GM23338 (cell line): Measurements from ENCODE around the gene HIP1.

Experiments used
- CREB1 ChIP-seq: fragments of 250-450 bp; sonication (Bioruptor Pico); IDR thresholded peaks from 2 replicates; pipeline ENCODE4 v1.5.0; 2020; ENCODE audit warnings: low read depth, mild to moderate bottlenecking, moderate library complexity
- ETS1 ChIP-seq: IDR thresholded peaks from 2 replicates; pipeline ENCODE4 v1.6.1; 2016; ENCODE audit warnings: antibody characterized with exemption
- EZH2 ChIP-seq: fragments of 200-600 bp; sonication (generic); IDR thresholded peaks from one replicate; pipeline ENCODE4 v1.8.0; 2017; ENCODE audit warnings: antibody characterized with exemption, mild to moderate bottlenecking, low read depth; ENCODE audit not compliant: unreplicated experiment
- EZH2phosphoT487 ChIP-seq: fragments of 200-600 bp; sonication (generic); IDR thresholded peaks from one replicate; pipeline ENCODE4 v1.8.1; 2018; ENCODE audit warnings: antibody characterized with exemption; ENCODE audit not compliant: unreplicated experiment
- JUNB ChIP-seq: IDR thresholded peaks from one replicate; pipeline ENCODE4 v1.6.1; 2016; ENCODE audit warnings: antibody characterized with exemption; ENCODE audit not compliant: unreplicated experiment
- TF ChIP-seq, protein P1 (sequence below), 2 experiments: fragments of 200-600 bp in 1 of 2; sonication (generic) in 1 of 2; conservative IDR thresholded peaks; 2 replicates each; pipeline versions ENCODE4 v1.5.1 to v1.6.1; 2016 to 2017; ENCODE audit warnings: antibody characterized with exemption in 2 of 2, low read depth in 2 of 2, mild to moderate bottlenecking in 2 of 2, moderate library complexity in 1 of 2
- TF ChIP-seq, protein P2 (sequence below): IDR thresholded peaks from one replicate; pipeline ENCODE4 v1.6.1; 2018; ENCODE audit warnings: antibody characterized with exemption; ENCODE audit not compliant: unreplicated experiment

- no peak for TF ChIP-seq CREB1 (CRISPR knock-in tag)
- TF ChIP-seq, protein P1, sequence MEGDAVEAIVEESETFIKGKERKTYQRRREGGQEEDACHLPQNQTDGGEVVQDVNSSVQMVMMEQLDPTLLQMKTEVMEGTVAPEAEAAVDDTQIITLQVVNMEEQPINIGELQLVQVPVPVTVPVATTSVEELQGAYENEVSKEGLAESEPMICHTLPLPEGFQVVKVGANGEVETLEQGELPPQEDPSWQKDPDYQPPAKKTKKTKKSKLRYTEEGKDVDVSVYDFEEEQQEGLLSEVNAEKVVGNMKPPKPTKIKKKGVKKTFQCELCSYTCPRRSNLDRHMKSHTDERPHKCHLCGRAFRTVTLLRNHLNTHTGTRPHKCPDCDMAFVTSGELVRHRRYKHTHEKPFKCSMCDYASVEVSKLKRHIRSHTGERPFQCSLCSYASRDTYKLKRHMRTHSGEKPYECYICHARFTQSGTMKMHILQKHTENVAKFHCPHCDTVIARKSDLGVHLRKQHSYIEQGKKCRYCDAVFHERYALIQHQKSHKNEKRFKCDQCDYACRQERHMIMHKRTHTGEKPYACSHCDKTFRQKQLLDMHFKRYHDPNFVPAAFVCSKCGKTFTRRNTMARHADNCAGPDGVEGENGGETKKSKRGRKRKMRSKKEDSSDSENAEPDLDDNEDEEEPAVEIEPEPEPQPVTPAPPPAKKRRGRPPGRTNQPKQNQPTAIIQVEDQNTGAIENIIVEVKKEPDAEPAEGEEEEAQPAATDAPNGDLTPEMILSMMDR (conservative IDR thresholded peaks at IDR 0.05; ENCODE audit: low read depth in 2 of 2): no peak
- no peak for TF ChIP-seq EZH2
- no peak for TF ChIP-seq ETS1
- no peak for TF ChIP-seq EZH2phosphoT487
- TF ChIP-seq, protein P2, sequence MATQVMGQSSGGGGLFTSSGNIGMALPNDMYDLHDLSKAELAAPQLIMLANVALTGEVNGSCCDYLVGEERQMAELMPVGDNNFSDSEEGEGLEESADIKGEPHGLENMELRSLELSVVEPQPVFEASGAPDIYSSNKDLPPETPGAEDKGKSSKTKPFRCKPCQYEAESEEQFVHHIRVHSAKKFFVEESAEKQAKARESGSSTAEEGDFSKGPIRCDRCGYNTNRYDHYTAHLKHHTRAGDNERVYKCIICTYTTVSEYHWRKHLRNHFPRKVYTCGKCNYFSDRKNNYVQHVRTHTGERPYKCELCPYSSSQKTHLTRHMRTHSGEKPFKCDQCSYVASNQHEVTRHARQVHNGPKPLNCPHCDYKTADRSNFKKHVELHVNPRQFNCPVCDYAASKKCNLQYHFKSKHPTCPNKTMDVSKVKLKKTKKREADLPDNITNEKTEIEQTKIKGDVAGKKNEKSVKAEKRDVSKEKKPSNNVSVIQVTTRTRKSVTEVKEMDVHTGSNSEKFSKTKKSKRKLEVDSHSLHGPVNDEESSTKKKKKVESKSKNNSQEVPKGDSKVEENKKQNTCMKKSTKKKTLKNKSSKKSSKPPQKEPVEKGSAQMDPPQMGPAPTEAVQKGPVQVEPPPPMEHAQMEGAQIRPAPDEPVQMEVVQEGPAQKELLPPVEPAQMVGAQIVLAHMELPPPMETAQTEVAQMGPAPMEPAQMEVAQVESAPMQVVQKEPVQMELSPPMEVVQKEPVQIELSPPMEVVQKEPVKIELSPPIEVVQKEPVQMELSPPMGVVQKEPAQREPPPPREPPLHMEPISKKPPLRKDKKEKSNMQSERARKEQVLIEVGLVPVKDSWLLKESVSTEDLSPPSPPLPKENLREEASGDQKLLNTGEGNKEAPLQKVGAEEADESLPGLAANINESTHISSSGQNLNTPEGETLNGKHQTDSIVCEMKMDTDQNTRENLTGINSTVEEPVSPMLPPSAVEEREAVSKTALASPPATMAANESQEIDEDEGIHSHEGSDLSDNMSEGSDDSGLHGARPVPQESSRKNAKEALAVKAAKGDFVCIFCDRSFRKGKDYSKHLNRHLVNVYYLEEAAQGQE: no peak
- TF ChIP-seq JUNB: no peak
These were observed 1.3 kb upstream of the HIP1 start for GRCh38 chr7:75739796-75740672.
